ENCODE measurements around the gene PCSK4. TPM values are rescaled to one million over a fixed set of nuclear protein-coding genes. Genes with fewer than 3 reads are reported as not detected.
A peak's percentile ranks its signal among the peaks of the same experiment; 100 is the strongest.

PCSK4 gene
- total and polyA plus RNA-seq, 9 of the 15 experiments (the other 6 are each of a cell fraction or from before 2014, with no cell fraction given): 0.01 to 9.1 (median 2.1) TPM; not detected in 1

DNA sequence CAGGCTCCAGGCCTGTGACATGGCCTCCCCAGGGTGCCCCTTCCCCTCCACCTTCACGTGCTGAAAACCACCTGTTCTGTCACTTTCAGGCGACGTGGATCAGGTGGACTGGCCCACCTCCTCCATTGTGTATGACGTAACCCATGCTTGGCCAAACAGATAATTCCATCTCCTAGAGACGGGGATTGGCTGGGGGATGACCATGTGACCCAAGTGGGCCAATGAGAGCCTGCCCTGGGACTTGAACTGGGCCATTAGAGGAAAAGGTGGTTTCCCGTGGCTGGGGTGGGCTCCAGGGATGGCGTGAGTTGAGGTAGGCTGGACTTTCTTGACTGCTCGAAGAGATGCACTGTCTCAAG is 26.2 kb upstream of the PCSK4 start (continued):
- TF ChIP-seq, protein P1, sequence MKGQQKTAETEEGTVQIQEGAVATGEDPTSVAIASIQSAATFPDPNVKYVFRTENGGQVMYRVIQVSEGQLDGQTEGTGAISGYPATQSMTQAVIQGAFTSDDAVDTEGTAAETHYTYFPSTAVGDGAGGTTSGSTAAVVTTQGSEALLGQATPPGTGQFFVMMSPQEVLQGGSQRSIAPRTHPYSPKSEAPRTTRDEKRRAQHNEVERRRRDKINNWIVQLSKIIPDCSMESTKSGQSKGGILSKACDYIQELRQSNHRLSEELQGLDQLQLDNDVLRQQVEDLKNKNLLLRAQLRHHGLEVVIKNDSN (CRISPR knock-in tag; IDR thresholded peaks at IDR 0.05): peak; percentile 94
- peak; percentile 26 for TF ChIP-seq FOS (IDR thresholded peaks at IDR 0.05; ENCODE audit: extremely low read depth, insufficient read length)
- TF ChIP-seq CEBPG (CRISPR knock-in tag; IDR thresholded peaks at IDR 0.05): peak; percentile 65
- no peak for TF ChIP-seq CEBPG (tag; conservative IDR thresholded peaks at IDR 0.05 in 1 of 2, IDR thresholded peaks at IDR 0.05 in 1 of 2)
- TF ChIP-seq, protein P2, sequence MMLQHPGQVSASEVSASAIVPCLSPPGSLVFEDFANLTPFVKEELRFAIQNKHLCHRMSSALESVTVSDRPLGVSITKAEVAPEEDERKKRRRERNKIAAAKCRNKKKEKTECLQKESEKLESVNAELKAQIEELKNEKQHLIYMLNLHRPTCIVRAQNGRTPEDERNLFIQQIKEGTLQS (IDR thresholded peaks at IDR 0.05): peak; percentile 73
- TF ChIP-seq, protein P2 (CRISPR knock-in tag; conservative IDR thresholded peaks at IDR 0.05): no peak
- TF ChIP-seq NFYB (IDR thresholded peaks at IDR 0.05; ENCODE audit: extremely low read depth, insufficient read length): peak; percentile 75
- 0 out of 2 replicates have a peak, but pooled peaks have one; percentile 21 for TF ChIP-seq TRIM28 (IDR thresholded peaks at IDR 0.05)
- TF ChIP-seq ATF7 (IDR thresholded peaks at IDR 0.05): peak; percentile 66; the same call in 1 of the 2 replicates
